CD4-positive, CD25-positive, alpha-beta regulatory T cell (primary cell): ENCODE data around the gene MEOX1. TPM values are rescaled to one million over a fixed set of nuclear protein-coding genes. Genes with fewer than 3 reads are reported as not detected.
A peak's percentile ranks its signal among the peaks of the same experiment; 100 is the strongest.

Experiments used
- ATAC-seq, 2 donors: fragments of 150-1000 bp; cut with Tn5 transposase; one replicate each; pipeline ENCODE4 v1.10.0; 2021; ENCODE audit warnings: low read depth in 2 of 2, moderate number of reproducible peaks in 2 of 2, moderate library complexity in 1 of 2
- DNase-seq, 3 donors: peaks; one replicate each; pipeline versions ENCODE4 v3.0.0 to v3.0.0-alpha.2; 2012 to 2022; ENCODE audit warnings: mixed read lengths in 1 of 3
- H3K27ac ChIP-seq: one replicate; pipeline ENCODE4 v1.7.0; 2013; ENCODE audit warnings: mild to moderate bottlenecking, low read length; ENCODE audit not compliant: insufficient read depth, poor library complexity, severe bottlenecking
- H3K27me3 ChIP-seq: one replicate; pipeline ENCODE4 v1.7.0; 2013; ENCODE audit warnings: low read length; ENCODE audit not compliant: control insufficient read depth, insufficient read depth
- H3K36me3 ChIP-seq: one replicate; pipeline ENCODE4 v1.7.0; 2013; ENCODE audit warnings: mild to moderate bottlenecking, low read length, moderate library complexity; ENCODE audit not compliant: control insufficient read depth, insufficient read depth
- H3K4me1 ChIP-seq: 2 replicates; pipeline ENCODE4 v1.7.0; 2013; ENCODE audit warnings: mild to moderate bottlenecking, low read length; ENCODE audit not compliant: insufficient read depth, control insufficient read depth, poor library complexity, severe bottlenecking
- H3K4me3 ChIP-seq: one replicate; pipeline ENCODE4 v1.7.0; 2013; ENCODE audit warnings: low read depth, mild to moderate bottlenecking, low read length, moderate library complexity
- H3K9me3 ChIP-seq, 2 experiments: 1 replicate in 1 of 2; 2 replicates in 1 of 2; pipeline ENCODE4 v1.7.0; 2013; ENCODE audit warnings: low read length in 2 of 2, mild to moderate bottlenecking in 1 of 2, moderate library complexity in 1 of 2; ENCODE audit not compliant: control insufficient read depth in 2 of 2
- H3K27ac Mint-ChIP-seq, 3 donors: one replicate each; pipeline ENCODE4 v1.8.0; 2020 to 2022; ENCODE audit warnings: mild to moderate bottlenecking in 3 of 3, mixed read lengths in 3 of 3, moderate library complexity in 2 of 3
- H3K27me3 Mint-ChIP-seq: one replicate; pipeline ENCODE4 v1.8.0; 2022; ENCODE audit warnings: mild to moderate bottlenecking, mixed read lengths
- H3K36me3 Mint-ChIP-seq: one replicate; pipeline ENCODE4 v1.8.0; 2020; ENCODE audit warnings: mixed read lengths
- H3K4me1 Mint-ChIP-seq, 4 donors: one replicate each; pipeline ENCODE4 v1.8.0; 2020 to 2022; ENCODE audit warnings: mixed read lengths in 4 of 4, mild to moderate bottlenecking in 1 of 4
- H3K4me3 Mint-ChIP-seq, 4 donors: one replicate each; pipeline ENCODE4 v1.8.0; 2020 to 2022; ENCODE audit warnings: mild to moderate bottlenecking in 4 of 4, mixed read lengths in 4 of 4, moderate library complexity in 3 of 4
- H3K9me3 Mint-ChIP-seq, 7 donors: one replicate each; pipeline ENCODE4 v1.8.0; 2020 to 2022; ENCODE audit warnings: mixed read lengths in 7 of 7, mild to moderate bottlenecking in 3 of 7, moderate library complexity in 2 of 7
- polyA plus RNA-seq, 4 donors: library from polyadenylated mRNA; unstranded; fragments of 300-500 nt; fragmentation: Illumina TruSeq; gene quantifications; one replicate each; pipeline ENCODE4 v1.2.3, GENCODE V29; 2021
- total RNA-seq: library from RNA; stranded (reverse); gene quantifications from one replicate; pipeline ENCODE4 v1.2.3, GENCODE V29; 2022

The MEOX1 gene
- 15.3 TPM for total RNA-seq
- polyA plus RNA-seq = 10 to 100 TPM; 25.4 to 36.5 (median 32.1) TPM

DNA sequence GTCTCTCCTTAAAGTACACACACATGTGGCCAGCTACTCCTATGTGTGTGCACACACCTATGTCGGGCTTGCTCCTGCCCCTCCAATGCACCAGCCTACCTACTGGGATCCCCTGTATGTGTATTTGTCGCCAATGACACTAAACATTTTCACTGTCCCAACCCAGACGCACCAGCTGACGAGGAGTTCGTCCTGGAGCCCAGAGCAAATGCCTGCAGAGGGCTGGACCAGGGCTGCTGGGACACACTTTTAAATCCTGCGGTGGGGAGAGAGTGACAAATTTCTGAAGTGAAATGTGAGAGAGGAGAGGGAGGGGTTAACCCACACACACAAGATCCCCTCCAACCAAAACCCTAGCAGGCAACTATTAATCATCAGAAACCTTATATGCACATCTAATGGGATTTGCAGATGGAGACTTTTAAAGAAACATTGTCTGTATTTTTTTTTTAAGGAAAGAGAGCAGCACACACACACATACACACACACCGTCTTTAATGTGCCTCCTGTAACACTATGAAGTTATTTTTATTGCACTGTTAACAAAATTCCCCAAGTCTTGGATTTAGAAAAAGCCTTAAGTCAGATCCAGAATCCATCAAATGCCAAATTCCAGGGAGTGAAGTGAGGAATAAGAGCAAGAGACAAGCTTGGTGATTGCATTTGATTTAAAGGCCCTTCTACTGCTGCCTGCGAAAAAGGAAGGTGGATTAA is at the start of gene MEOX1:
TSS of gene MEOX1 (minus strand) at position 224 of the 714 bp plus-strand sequence. CDS start 388 bp downstream, outside the sequence.
- ATAC-seq (peak in 1 of 2 donors; percentile 25), DNase-seq (peak in 1 of 3 donors; percentile 74)
- Histone ChIP-seq H3K4me3 (peak within 1 kb of the TSS; percentile 86), H3K9me3 (no peaks in the 10 kb centered on the region), H3K36me3 (no peaks in the 10 kb centered on the region), H3K27me3 (no peaks in the 10 kb centered on the region), H3K27ac (peak within 1 kb of the TSS; percentile 75), H3K4me1 (peaks cover 62% of the 10 kb centered on the region)
- Mint-ChIP-seq H3K36me3 (no peaks in the 10 kb centered on the region), H3K9me3 (no peaks in the 10 kb centered on the region), H3K27me3 (no peaks in the 10 kb centered on the region), H3K4me3 (peak within 1 kb of the TSS; percentile 66 to 93 (median 84)), H3K27ac (peak within 1 kb of the TSS; percentile 81 to 96 (median 92)), H3K4me1 (peaks cover 6 to 71% (median 36%) of the 10 kb centered on the region in 4 donors)

DNA sequence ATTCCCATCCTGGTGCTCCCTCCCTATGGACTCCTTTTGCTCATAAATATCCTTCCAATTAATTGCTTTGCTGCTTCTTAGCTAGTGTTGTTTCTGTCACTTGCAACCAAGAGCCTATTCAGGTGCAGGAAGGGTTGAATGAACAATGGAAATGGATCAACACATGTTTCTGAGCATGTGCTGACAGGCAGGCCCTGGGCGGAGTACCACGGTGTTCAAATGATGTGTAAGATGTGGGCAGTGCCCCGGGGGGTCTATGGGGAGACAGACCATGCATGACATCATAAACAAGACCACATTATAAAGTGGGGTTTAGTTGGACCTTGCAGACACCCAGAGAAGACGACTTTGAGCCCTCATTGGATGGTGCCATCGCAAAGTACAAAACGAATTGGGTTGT is 48.4 kb upstream of the MEOX1 start:
- no peaks in the 10 kb centered on the region for H3K36me3 ChIP-seq
- peaks cover 16% of the 10 kb centered on the region for H3K27me3 ChIP-seq
- DNase-seq (no peak), ATAC-seq (no peak)
- Mint-ChIP-seq H3K36me3 (peaks cover 3% of the 10 kb centered on the region), H3K9me3 (peaks cover 0 to 4% (median 0%) of the 10 kb centered on the region in 7 donors), H3K27me3 (peaks cover 39% of the 10 kb centered on the region), H3K27ac (no peak overlapping the region), H3K4me3 (no peak overlapping the region), H3K4me1 (peaks cover 0 to 16% (median 8%) of the 10 kb centered on the region in 4 donors)
- no peak overlapping the region for H3K27ac ChIP-seq
- no peak overlapping the region for H3K4me3 ChIP-seq
- H3K9me3 ChIP-seq = no peaks in the 10 kb centered on the region
- peaks cover 8% of the 10 kb centered on the region for H3K4me1 ChIP-seq

DNA sequence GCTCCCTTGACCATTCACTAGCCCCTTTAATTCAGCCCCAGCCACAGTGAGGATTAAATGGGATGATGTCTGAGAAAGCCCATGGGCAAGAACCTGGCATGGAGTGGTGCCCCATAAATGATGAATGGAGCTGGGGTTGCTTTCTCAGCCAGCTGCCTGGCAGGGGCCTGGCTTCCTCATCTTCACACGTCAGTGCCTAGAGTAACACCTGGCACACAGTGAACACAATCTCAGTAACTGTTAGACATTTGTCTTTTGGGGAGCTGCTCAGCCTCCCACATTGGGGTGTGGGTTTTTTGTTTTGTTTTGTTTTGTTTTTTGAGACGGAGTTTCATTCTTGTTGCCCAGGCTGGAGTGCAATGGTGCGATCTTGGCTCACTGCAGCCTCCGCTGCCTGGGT is 47.5 kb upstream of the MEOX1 start:
- Histone ChIP-seq H3K4me3 (no peak overlapping the region), H3K4me1 (peaks cover 8% of the 10 kb centered on the region), H3K9me3 (no peaks in the 10 kb centered on the region), H3K36me3 (no peaks in the 10 kb centered on the region), H3K27ac (no peak overlapping the region), H3K27me3 (peaks cover 12% of the 10 kb centered on the region)
- Mint-ChIP-seq H3K4me3 (no peak overlapping the region), H3K27ac (no peak overlapping the region), H3K4me1 (peaks cover 0 to 8% (median 6%) of the 10 kb centered on the region in 4 donors), H3K9me3 (peaks cover 0 to 4% (median 0%) of the 10 kb centered on the region in 7 donors), H3K27me3 (peaks cover 30% of the 10 kb centered on the region), H3K36me3 (peaks cover 2% of the 10 kb centered on the region)
- DNase-seq (no peak), ATAC-seq (no peak)

DNA sequence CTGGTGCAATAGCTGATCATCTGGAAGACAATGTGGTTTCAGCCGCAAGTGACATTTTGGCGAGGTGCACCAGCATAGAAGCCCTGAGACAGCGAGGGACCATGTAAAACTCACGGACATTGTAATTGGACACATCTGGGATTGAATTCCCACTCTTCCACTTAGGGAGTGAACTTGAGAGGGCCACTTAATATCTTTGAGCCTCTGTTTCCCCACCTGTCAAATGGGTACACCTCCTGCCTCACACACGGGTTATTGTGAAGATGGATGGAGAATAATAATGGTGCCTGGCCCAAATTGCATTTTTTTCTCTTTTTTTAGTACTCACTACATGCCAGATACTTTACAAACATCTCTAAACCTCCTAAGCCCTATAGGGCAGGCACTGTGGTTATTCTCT is 45.5 kb upstream of the MEOX1 start:
- H3K27me3 Mint-ChIP-seq = peaks cover 16% of the 10 kb centered on the region
- H3K4me3 Mint-ChIP-seq = no peak overlapping the region

DNA sequence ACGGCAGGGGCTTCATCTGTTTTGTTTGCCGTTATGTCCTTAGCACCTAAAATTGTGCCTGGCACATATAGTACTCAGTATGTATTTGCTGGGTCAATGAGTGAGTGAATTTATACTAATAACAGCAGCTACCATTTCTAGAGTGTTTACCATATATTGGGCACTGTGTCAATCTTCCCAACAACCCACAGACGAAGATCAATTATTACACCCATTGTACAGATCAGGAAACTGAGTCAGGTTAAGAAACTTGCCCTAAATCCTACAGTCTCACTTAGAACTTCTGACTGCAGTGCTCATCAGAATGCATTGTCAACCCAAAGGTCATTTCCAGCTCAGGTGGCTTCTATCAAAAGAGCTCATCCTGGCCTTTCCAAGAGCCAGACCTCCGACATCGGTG is 44.5 kb upstream of the MEOX1 start:
- no peak for DNase-seq
- no peak overlapping the region for H3K27ac ChIP-seq
- H3K9me3 ChIP-seq = no peaks in the 10 kb centered on the region
- H3K27me3 Mint-ChIP-seq = peaks cover 11% of the 10 kb centered on the region
- H3K4me3 ChIP-seq = no peak overlapping the region
- H3K36me3 Mint-ChIP-seq = no peaks in the 10 kb centered on the region
- H3K4me1 ChIP-seq = peaks cover 5% of the 10 kb centered on the region
- H3K4me3 Mint-ChIP-seq = no peak overlapping the region
- no peak overlapping the region for H3K27ac Mint-ChIP-seq
- H3K27me3 ChIP-seq = peaks cover 4% of the 10 kb centered on the region
- peaks cover 0 to 4% (median 3%) of the 10 kb centered on the region in 4 donors for H3K4me1 Mint-ChIP-seq
- peaks cover 0 to 2% (median 0%) of the 10 kb centered on the region in 7 donors for H3K9me3 Mint-ChIP-seq
- ATAC-seq = no peak
- H3K36me3 ChIP-seq = no peaks in the 10 kb centered on the region

More for the DNA sequence above, 45.5 kb upstream of the MEOX1 start:
- no peaks in the 10 kb centered on the region for H3K4me1 Mint-ChIP-seq
- no peak overlapping the region for H3K4me3 ChIP-seq
- H3K4me1 ChIP-seq = no peaks in the 10 kb centered on the region
- peaks cover 0 to 2% (median 0%) of the 10 kb centered on the region in 7 donors for H3K9me3 Mint-ChIP-seq
- peaks cover 4% of the 10 kb centered on the region for H3K27me3 ChIP-seq
- ATAC-seq (no peak), DNase-seq (no peak)
- no peaks in the 10 kb centered on the region for H3K9me3 ChIP-seq
- H3K36me3 Mint-ChIP-seq = no peaks in the 10 kb centered on the region
- no peaks in the 10 kb centered on the region for H3K36me3 ChIP-seq
- H3K27ac Mint-ChIP-seq = no peak overlapping the region
- H3K27ac ChIP-seq = no peak overlapping the region

DNA sequence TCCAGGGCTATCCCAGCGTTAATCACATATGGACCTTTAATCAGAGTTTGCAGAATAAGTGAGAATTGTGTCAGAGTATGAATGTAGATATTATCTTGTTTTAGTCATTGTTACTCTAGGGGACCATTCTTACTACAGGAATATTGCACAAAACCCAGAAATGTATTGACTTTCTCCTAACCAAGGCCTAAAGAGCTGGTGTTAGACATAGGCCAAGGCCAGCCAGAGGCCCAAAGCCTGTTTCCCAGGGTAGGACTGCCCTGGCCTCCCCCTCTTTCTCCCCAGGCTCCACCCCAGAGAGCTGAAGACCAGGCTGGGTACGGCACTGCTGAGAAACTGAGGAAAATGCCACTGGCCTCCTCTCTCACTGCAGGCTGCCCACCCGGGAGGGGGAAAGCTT is 41.9 kb upstream of the MEOX1 start:
- no peak overlapping the region for H3K4me3 Mint-ChIP-seq
- no peaks in the 10 kb centered on the region for H3K36me3 Mint-ChIP-seq
- Histone ChIP-seq H3K4me1 (peaks cover 10% of the 10 kb centered on the region), H3K9me3 (no peaks in the 10 kb centered on the region), H3K36me3 (no peaks in the 10 kb centered on the region), H3K27ac (no peak overlapping the region), H3K4me3 (no peak overlapping the region), H3K27me3 (peaks cover 2% of the 10 kb centered on the region)
- no peaks in the 10 kb centered on the region for H3K9me3 Mint-ChIP-seq
- H3K27ac Mint-ChIP-seq = no peak overlapping the region
- ATAC-seq (no peak), DNase-seq (no peak)
- H3K27me3 Mint-ChIP-seq = peaks cover 10% of the 10 kb centered on the region
- peaks cover 0 to 11% (median 7%) of the 10 kb centered on the region in 4 donors for H3K4me1 Mint-ChIP-seq

DNA sequence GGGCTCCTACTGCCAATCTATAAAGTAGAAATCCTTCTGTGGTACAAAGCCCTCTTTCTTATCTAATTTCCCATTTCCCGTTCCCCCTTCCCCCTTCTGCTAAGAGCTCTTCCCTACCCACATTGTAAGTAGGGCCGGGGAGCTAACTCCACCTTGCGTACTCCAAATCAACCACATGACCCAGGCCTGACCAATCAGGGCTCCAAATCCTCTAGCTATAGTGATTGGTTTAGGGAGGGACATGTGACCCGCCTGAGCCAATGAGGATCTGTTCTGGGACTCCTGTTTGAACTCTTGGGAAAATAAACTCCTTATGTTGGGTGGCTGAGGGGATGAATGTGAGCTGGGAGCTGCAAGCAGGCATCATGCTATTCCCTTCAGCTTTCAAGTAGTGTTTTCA is 40.9 kb upstream of the MEOX1 start:
- H3K4me1 ChIP-seq = peaks cover 10% of the 10 kb centered on the region
- peaks cover 2% of the 10 kb centered on the region for H3K27me3 ChIP-seq
- no peaks in the 10 kb centered on the region for H3K9me3 ChIP-seq
- H3K4me3 Mint-ChIP-seq = no peak overlapping the region
- no peak overlapping the region for H3K27ac ChIP-seq
- peak in 1 of 3 donors; percentile 19 for DNase-seq
- no peaks in the 10 kb centered on the region for H3K36me3 Mint-ChIP-seq
- peaks cover 17% of the 10 kb centered on the region for H3K27me3 Mint-ChIP-seq
- no peak overlapping the region for H3K4me3 ChIP-seq
- peaks cover 0 to 11% (median 7%) of the 10 kb centered on the region in 4 donors for H3K4me1 Mint-ChIP-seq
- H3K36me3 ChIP-seq = no peaks in the 10 kb centered on the region
- no peak overlapping the region for H3K27ac Mint-ChIP-seq
- no peak for ATAC-seq
- H3K9me3 Mint-ChIP-seq = no peaks in the 10 kb centered on the region

DNA sequence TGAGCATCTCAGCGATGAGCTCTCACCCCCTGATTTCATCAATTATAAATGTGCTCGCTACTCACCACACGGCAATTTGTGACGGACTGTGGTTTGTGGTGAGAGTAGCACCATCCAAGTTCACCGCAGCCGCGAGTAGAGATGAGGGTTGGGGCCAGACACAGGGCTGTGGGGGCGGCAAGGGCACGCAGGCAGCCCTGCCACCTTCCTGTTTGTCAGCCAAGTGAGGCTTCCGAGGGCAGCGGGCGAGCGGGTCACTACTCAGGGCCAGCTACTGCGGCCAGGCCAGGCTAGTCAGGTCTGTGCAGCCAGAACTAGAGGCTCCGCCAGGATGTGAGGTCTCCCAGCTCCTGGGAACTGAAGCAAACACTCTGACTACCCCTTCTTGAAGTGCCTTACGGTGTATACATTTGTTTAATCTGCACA is 39.6 kb upstream of the MEOX1 start:
- no peaks in the 10 kb centered on the region for H3K36me3 ChIP-seq
- peaks cover 12% of the 10 kb centered on the region for H3K27me3 Mint-ChIP-seq
- H3K9me3 ChIP-seq = no peaks in the 10 kb centered on the region
- H3K4me3 Mint-ChIP-seq = peak overlapping the region in 1 of 4 donors; percentile 38
- no peak overlapping the region for H3K27ac ChIP-seq
- H3K4me1 ChIP-seq = peaks cover 10% of the 10 kb centered on the region
- H3K27ac Mint-ChIP-seq = peak overlapping the region; percentile 39 to 78 (median 49)
- ATAC-seq (peak; percentile 40 to 59), DNase-seq (peak in 2 of 3 donors; percentile 21 to 64)
- H3K36me3 Mint-ChIP-seq = no peaks in the 10 kb centered on the region
- H3K4me1 Mint-ChIP-seq = peaks cover 0 to 11% (median 7%) of the 10 kb centered on the region in 4 donors
- peaks cover 2% of the 10 kb centered on the region for H3K27me3 ChIP-seq
- H3K9me3 Mint-ChIP-seq = no peaks in the 10 kb centered on the region
- no peak overlapping the region for H3K4me3 ChIP-seq
